Measurements from ENCODE around the gene ABHD17C. TPM values are rescaled to one million over a fixed set of nuclear protein-coding genes. Genes with fewer than 3 reads are reported as not detected.

The ABHD17C gene
- total and polyA plus RNA-seq, 2 of the 8 experiments (the other 6 are each of a cell fraction or from before 2014, with no cell fraction given): 20.2 to 29.8 TPM

DNA sequence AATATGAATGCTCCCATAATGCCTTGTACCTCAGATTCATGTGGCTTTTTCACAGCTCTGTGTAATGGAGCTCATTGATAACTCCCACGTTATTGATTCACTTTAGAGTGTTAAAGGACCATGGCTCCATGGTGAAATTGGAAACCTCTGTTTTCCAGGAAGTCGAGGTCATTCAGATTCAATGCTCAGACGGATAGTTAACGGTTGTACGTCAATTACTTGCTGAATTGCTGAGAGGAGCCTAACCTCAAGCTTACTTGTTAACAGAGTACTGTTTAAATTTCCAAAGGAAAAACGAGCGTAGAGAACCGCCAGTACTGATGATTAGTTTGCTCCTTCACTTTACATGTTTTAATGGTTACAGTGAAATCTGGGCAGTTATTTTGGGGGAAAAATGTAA, 11.1 kb downstream of the ABHD17C start:
- POLR2A ChIA-PET (ENCODE audit: partially characterized antibody): interaction anchor here (1.3 kb wide), 1 partner anchor 10 kb away, joined by 14 read pairs; the partner anchor contains the start of gene ABHD17C
- no peaks in the 10 kb centered on the region for H3K36me3 ChIP-seq (ENCODE audit: control insufficient read depth in 2 of 4, insufficient read depth in 4 of 4, low read length in 3 of 4)
- no peak overlapping the region for H3K18ac ChIP-seq (ENCODE audit: extremely low read depth, low read length)
- no peak overlapping the region for H2BK15ac ChIP-seq (ENCODE audit: low read length)
- peak overlapping the region in 1 of 4 experiments; percentile 20; a peak in 1 of 8 replicates for H3K4me3 ChIP-seq (ENCODE audit: extremely low read depth in 1 of 4, insufficient read depth in 2 of 4, low read depth in 3 of 4, low read length in 4 of 4)
- DNase-seq (ENCODE audit: low read depth in 1 of 2, low spot score in 2 of 2): no peak
- H4K20me1 ChIP-seq (replicated peaks in 1 of 2; ENCODE audit: control insufficient read depth in 1 of 2, insufficient read depth in 2 of 2, low read length in 2 of 2): peaks cover 0 to 3% of the 10 kb centered on the region in 2 experiments
- no peak overlapping the region for H2BK20ac ChIP-seq (ENCODE audit: low read length)
- no peak overlapping the region for H2BK5ac ChIP-seq (ENCODE audit: low read depth, low read length)
- no peak overlapping the region for H4K5ac ChIP-seq (ENCODE audit: insufficient read length, low read depth, low read length)
- H3K4me1 ChIP-seq (replicated peaks in 1 of 4; ENCODE audit: control insufficient read depth in 3 of 4, insufficient read depth in 4 of 4, low read length in 3 of 4): peaks cover 0 to 10% (median 7%) of the 10 kb centered on the region in 4 experiments; a peak in 4 of 7 replicates
- CTCF ChIA-PET (ENCODE audit: partially characterized antibody): interaction anchor here (0.6 to 3.4 kb wide), 8 partner anchors 10 to 1257 kb away, joined by 3 to 16 read pairs (median 6); partner anchors contain the start of genes ABHD17C and CEMIP
- H3K9me3 ChIP-seq (ENCODE audit: insufficient read depth in 2 of 2, low read depth in 1 of 2, low read length in 1 of 2): no peaks in the 10 kb centered on the region
- H2AFZ ChIP-seq (ENCODE audit: low read length): no peak overlapping the region
- H3K4me2 ChIP-seq (ENCODE audit: insufficient read depth in 1 of 2, low read depth in 2 of 2, low read length in 2 of 2): peak overlapping the region; percentile 9 to 26; a peak in 3 of 4 replicates
- peaks cover 0 to 29% of the 10 kb centered on the region in 2 experiments; a peak in 2 of 4 replicates for H3K79me2 ChIP-seq (ENCODE audit: control insufficient read depth in 1 of 2, insufficient read depth in 2 of 2, low read length in 2 of 2)
- no peaks in the 10 kb centered on the region for H3K23me2 ChIP-seq (ENCODE audit: low read depth, low read length)
- H3K9ac ChIP-seq (replicated peaks in 1 of 4; ENCODE audit: extremely low read depth in 1 of 4, low read depth in 3 of 4, low read length in 3 of 4): no peak overlapping the region
- H4K91ac ChIP-seq (replicated peaks; ENCODE audit: insufficient read length, low read length): no peak overlapping the region
- H3K27me3 ChIP-seq (replicated peaks in 1 of 4; ENCODE audit: control insufficient read depth in 3 of 4, extremely low read depth in 1 of 4, insufficient read depth in 3 of 4, low read length in 3 of 4): no peaks in the 10 kb centered on the region
- peak; percentile 60 for FAIRE-seq
- H3K79me1 ChIP-seq (ENCODE audit: low read depth, low read length): peaks cover 4% of the 10 kb centered on the region
- H2AK5ac ChIP-seq (ENCODE audit: low read depth, low read length): no peak overlapping the region
- 44% methylated on average over 8 of the region's 8 CpGs; no CpG with 5 or more reads in 1 of the 2 experiments for WGBS, 2 experiments (ENCODE audit: extremely low coverage in 1 of 2, insufficient coverage in 1 of 2, insufficient read length in 1 of 2, insufficient replicate concordance in 2 of 2, low coverage in 1 of 2, low lambda C conversion rate in 2 of 2, missing lambda C conversion rate in 1 of 2)
- no peak for TF ChIP-seq GABPA (IDR thresholded peaks at IDR 0.05; ENCODE audit: borderline replicate concordance, insufficient read depth, low read length)
- TF ChIP-seq KDM1A (IDR thresholded peaks at IDR 0.05; ENCODE audit: borderline replicate concordance, low read length): no peak
- TF ChIP-seq HDAC6 (IDR thresholded peaks at IDR 0.05; ENCODE audit: low read depth, low read length): no peak
- TF ChIP-seq GTF2F1 (IDR thresholded peaks at IDR 0.05; ENCODE audit: borderline replicate concordance, low read depth, low read length): no peak
- no peak for TF ChIP-seq JUN (IDR thresholded peaks at IDR 0.05; ENCODE audit: low read depth, low read length)
- no peak overlapping the region for H3K23ac ChIP-seq (ENCODE audit: insufficient read length)
- H3K56ac ChIP-seq (replicated peaks; ENCODE audit: insufficient read length, low read depth, low read length): no peak overlapping the region
- H2BK120ac ChIP-seq (replicated peaks; ENCODE audit: low read depth, low read length): no peak overlapping the region
- H4K8ac ChIP-seq (ENCODE audit: extremely low read depth, insufficient read depth, low read length): no peak overlapping the region
- H3K27ac ChIP-seq (ENCODE audit: low read depth, low read length): no peak overlapping the region
- H3K4ac ChIP-seq (replicated peaks; ENCODE audit: insufficient read length, low read depth, low read length): no peak overlapping the region
- no peak overlapping the region for H3K14ac ChIP-seq (ENCODE audit: insufficient read length)
- no peak overlapping the region for H2BK12ac ChIP-seq (ENCODE audit: low read depth, low read length)

Measured in H1 (cell line).